Progenitor cell of endocrine pancreas (in vitro differentiated cells): ENCODE measurements around the gene POLE4. TPM values are rescaled to one million over a fixed set of nuclear protein-coding genes. Genes with fewer than 3 reads are reported as not detected.

Experiments
- DNase-seq: peaks from one replicate; pipeline ENCODE4 v3.0.0; 2021; ENCODE audit warnings: low spot score; ENCODE audit not compliant: unreplicated experiment
- H3K27ac Mint-ChIP-seq: 2 replicates; pipeline ENCODE4 v1.8.0; 2021; ENCODE audit warnings: mild to moderate bottlenecking, moderate library complexity, mixed read lengths
- H3K27me3 Mint-ChIP-seq: 2 replicates; pipeline ENCODE4 v1.8.0; 2021; ENCODE audit warnings: mixed read lengths
- H3K36me3 Mint-ChIP-seq: 2 replicates; pipeline ENCODE4 v1.8.0; 2022; ENCODE audit warnings: mixed read lengths; ENCODE audit not compliant: insufficient read depth
- H3K4me1 Mint-ChIP-seq: 2 replicates; pipeline ENCODE4 v1.8.0; 2021; ENCODE audit warnings: low read depth, mixed read lengths
- H3K4me3 Mint-ChIP-seq: 2 replicates; pipeline ENCODE4 v1.8.0; 2021; ENCODE audit warnings: low read depth, mild to moderate bottlenecking, moderate library complexity, mixed read lengths
- H3K9me3 Mint-ChIP-seq: 2 replicates; pipeline ENCODE4 v1.8.0; 2021; ENCODE audit warnings: low read depth, mixed read lengths
- CTCF ChIP-seq: fragments of 200-600 bp; sonication (generic); IDR thresholded peaks from one replicate; pipeline ENCODE4 v1.5.0; 2021; ENCODE audit warnings: antibody characterized with exemption, mild to moderate bottlenecking; ENCODE audit not compliant: unreplicated experiment
- total RNA-seq: library from RNA; stranded (reverse); gene quantifications from 2 replicates; pipeline ENCODE4 v1.2.1, GENCODE V29; 2021

The POLE4 gene
- total RNA-seq, 1 donor from 2014 or later: 27.7 TPM

- DNase-seq: no peak
- TF ChIP-seq CTCF: no peak
- Mint-ChIP-seq H3K9me3 (no peaks in the 10 kb centered on the region), H3K36me3 (no peaks in the 10 kb centered on the region), H3K4me1 (no peaks in the 10 kb centered on the region), H3K4me3 (no peak overlapping the region), H3K27me3 (no peaks in the 10 kb centered on the region), H3K27ac (no peak overlapping the region)
Measured at GRCh38 chr2:75002007-75002406, 43.6 kb downstream of the POLE4 start.

- TF ChIP-seq CTCF: no peak
- H3K9me3 Mint-ChIP-seq: no peaks in the 10 kb centered on the region
- H3K4me3 Mint-ChIP-seq: no peak overlapping the region
- no peaks in the 10 kb centered on the region for H3K4me1 Mint-ChIP-seq
- no peaks in the 10 kb centered on the region for H3K36me3 Mint-ChIP-seq
- no peaks in the 10 kb centered on the region for H3K27me3 Mint-ChIP-seq
- no peak overlapping the region for H3K27ac Mint-ChIP-seq
- no peak for DNase-seq
Measured at GRCh38 chr2:75003276-75003675, 44.8 kb downstream of the POLE4 start.

GRCh38 chr2:75003773-75004172, 45.3 kb downstream of the POLE4 start:
- TF ChIP-seq CTCF: no peak
- no peak for DNase-seq
- H3K4me3 Mint-ChIP-seq: no peak overlapping the region
- no peaks in the 10 kb centered on the region for H3K36me3 Mint-ChIP-seq
- H3K4me1 Mint-ChIP-seq: no peaks in the 10 kb centered on the region
- no peaks in the 10 kb centered on the region for H3K27me3 Mint-ChIP-seq
- no peaks in the 10 kb centered on the region for H3K9me3 Mint-ChIP-seq
- no peak overlapping the region for H3K27ac Mint-ChIP-seq

DNA sequence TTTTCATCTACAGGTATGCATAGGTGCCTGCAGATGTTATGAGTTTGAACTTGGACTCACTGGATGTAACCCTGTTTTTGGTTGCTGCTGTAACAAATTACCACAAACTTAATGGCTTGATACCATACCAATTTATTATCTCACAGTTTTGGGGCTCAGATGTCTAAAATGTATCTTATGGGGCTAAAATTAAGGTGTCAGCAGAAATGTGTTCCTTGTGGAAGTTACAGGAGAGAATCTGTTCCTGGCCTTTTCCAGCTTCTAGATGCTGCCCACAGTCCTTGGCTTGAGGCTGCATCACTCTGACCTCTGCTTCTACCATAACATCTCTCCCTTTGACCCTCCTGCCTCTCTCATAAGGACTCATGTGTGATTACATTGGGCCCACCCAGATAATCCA, 47.6 kb downstream of the POLE4 start:
- TF ChIP-seq CTCF: no peak
- no peak overlapping the region for H3K4me3 Mint-ChIP-seq

DNA sequence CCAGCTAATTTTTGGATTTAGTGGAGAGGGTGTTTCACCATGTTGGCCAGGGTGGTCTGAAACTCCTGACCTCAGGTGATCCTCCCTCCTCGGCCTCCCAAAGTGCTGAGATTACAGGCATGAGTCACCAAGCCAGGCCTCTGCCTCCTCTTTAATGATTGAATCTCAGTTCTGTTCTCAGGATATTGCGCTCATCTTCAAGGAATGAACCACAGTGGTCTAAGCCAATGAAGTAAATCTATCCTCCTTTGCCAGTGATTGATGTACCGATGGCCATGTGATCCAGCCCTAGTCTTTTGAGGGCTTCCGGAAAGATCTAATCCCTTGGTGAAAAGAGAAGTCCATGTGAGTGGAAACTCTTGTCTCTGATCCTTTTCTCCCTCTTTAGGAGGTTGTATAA, 48.6 kb downstream of the POLE4 start:
- Mint-ChIP-seq H3K27ac (no peak overlapping the region), H3K27me3 (no peaks in the 10 kb centered on the region), H3K4me3 (no peak overlapping the region), H3K9me3 (no peaks in the 10 kb centered on the region), H3K36me3 (no peaks in the 10 kb centered on the region), H3K4me1 (no peaks in the 10 kb centered on the region)
- no peak for TF ChIP-seq CTCF
- DNase-seq: no peak

More for the DNA sequence above, 47.6 kb downstream of the POLE4 start:
- Mint-ChIP-seq H3K36me3 (no peaks in the 10 kb centered on the region), H3K4me1 (no peaks in the 10 kb centered on the region), H3K27ac (no peak overlapping the region), H3K9me3 (no peaks in the 10 kb centered on the region), H3K27me3 (no peaks in the 10 kb centered on the region)
- DNase-seq: no peak
